Activated CD4-positive, alpha-beta T cell treated with anti-CD3 and anti-CD28 coated beads, Interleukin-10, Interleukin-2, amounts not matched to agents 100 ng/mL and 50 ng/mL, durations not matched to agents 16 hours and 8 hours (primary cell): Measurements from ENCODE around the gene GLYATL3.

ENCODE experiments used
- DNase-seq: peaks from one replicate; pipeline ENCODE4 v3.0.0-alpha.2; 2020

GLYATL3 gene

DNA sequence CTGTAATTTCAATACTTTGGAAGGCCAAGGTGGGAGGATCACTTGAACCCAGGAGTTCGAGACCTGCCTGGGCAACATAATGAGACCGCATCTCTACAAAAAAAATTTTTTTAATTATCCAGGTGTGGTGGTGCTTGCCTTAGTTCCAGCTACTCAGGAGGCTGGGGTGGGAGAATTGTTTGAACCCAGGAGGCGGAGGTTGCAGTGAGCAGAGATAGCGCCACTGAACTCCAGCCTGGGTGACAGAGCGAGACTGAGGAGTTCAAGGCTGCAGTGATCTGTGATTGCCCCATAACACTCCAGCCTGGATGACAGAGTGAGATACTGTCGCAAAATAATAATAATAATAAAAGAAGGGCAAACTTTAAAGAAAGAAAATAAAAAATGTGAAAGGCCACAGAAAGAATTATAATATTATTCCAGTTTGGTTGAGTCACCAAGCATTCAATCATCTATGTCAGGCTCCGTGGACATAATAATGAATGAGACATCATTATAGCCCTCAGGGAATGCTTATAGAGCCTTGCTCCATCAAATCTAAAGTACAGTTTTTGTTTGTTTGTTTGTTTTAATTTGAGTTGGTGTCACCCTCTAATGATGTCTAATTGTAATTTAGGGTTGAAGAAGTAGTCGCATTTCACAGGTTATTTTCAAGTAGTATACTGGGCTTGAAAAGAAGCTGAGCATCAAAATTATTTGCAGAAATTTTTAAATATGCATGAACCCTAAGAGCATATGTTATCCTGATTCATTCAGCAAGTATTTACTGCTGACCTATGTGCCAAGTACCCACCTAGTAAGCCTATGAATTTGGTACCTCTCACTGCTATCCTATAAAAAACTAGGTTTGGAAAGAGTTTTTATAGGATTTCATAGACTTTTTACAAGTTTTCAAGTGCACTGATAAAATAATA is 15.1 kb downstream of the GLYATL3 start:
- DNase-seq, result no peak

DNA sequence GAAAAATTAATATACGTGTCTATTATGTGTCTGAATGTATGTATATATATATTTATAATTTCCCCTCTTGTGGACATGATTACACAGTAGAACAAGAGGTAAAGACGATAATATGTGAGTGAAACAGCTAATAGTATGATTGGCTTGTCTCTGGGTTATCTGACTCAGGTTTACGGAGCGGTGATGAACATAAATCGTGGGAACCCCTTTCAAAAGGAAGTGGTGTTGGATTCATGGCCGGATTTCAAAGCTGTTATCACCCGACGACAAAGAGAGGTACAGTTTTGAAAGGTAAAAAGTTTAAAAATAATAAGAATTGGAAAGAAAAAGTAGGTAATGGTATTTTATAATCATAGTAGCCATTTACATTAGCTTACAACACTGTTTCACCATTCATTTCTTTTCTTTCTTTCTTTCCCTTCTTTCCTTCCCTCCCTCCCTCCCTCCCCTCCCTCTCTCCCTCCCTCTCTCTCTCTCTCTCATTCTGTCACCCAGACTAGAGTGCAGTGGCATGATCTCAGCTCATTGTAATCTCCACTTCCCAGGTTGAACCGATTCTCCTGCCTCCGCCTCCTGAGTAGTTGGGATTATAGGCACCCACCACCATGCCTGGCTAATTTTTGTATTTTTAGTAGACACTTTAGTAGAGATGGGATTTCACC is 15.9 kb downstream of the GLYATL3 start:
- DNase-seq, result no peak

DNA sequence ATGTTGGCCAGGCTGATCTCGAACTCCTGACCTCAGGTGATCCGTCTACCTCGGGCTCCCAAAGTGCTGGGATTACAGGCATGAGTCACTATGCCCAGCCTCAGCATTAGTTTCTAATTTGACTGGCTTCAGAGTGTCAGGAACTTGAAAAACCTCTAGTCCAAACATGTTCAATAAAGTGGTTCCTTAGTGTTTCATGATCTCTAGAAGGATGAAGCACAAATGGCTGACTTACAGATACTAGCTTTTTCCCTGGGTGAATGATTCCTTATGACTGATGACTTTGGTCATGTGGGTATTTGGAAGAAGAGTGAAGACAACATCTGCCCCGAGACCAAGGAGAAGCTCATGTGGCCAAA is 16.4 kb downstream of the GLYATL3 start:
- DNase-seq, result no peak

GRCh38 chr6:49517919-49518318 is 18.2 kb downstream of the GLYATL3 start:
- no peak for DNase-seq

DNA sequence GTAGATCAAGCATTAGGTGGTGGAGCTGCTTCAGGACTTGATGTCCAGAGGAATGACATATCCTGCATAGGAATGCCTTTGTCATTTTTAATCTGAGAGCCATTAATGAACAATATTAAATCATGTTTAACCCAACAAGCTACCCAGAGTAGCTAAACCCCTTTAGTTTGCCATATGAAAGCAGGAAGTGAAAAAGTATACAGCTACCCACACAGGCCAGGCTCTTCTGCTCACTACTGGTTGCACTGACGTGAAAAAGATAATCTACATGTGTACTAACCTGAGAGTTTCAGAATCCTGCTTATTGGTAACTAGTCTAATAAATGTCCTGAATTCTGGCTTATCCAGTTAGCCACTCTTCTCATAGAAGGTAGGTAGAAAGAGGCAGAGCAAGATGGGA is 19.9 kb downstream of the GLYATL3 start:
- no peak for DNase-seq

- no peak for DNase-seq
Observed at GRCh38 chr6:49522710-49523593, 23.2 kb downstream of the GLYATL3 start.

DNA sequence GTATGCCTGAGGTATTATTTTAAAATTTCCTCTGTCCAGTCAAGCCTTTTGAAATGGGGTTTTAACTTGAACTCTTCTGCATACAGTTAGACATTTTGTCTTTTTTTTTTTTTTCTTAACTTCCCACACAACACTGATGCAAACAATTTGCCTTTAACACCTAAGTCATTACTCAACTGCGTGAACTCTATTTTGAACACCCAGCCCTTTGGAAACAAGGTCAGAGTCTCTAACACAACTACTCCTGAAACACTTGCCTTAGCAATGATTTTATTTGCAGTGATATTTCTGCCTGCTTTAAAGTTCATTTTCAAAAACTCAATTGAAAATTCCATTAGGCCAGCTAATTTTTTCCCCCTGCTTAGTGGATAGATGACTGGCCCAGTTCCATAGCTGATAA is 24.2 kb downstream of the GLYATL3 start:
- no peak for DNase-seq

DNA sequence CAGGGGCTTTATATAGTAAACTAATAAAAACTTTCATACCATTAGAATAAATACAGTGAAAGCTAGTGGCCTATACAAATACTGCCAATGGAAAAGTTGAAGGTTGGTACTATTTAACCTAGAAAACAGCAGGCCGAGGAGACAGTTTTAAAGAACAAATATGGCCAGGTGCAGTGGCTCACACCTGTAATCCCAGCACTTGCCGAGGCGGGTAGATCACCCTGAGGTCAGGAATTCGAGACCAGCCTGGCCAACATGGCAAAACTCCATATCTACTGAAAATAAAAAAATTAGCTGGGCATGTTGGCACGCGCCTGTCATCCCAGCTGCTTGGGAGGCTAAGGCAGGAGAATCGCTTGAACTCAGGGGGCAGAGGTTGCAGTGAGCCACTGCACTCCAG is 24.8 kb downstream of the GLYATL3 start:
- no peak for DNase-seq

DNA sequence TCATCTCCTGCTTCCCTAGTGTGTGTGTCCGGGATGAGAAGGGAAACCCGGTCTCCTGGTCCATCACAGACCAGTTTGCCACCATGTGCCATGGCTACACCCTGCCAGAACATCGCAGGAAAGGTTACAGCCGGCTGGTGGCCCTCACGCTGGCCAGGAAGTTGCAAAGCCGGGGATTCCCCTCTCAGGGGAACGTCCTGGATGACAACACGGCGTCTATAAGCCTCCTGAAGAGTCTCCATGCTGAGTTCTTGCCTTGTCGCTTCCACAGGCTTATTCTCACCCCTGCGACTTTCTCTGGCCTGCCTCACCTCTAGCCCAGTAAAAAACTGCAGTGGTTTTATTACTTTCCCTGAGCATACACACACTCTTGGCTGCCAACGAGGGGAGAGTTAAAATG is 26.9 kb downstream of the GLYATL3 start:
- DNase-seq, result no peak

DNA sequence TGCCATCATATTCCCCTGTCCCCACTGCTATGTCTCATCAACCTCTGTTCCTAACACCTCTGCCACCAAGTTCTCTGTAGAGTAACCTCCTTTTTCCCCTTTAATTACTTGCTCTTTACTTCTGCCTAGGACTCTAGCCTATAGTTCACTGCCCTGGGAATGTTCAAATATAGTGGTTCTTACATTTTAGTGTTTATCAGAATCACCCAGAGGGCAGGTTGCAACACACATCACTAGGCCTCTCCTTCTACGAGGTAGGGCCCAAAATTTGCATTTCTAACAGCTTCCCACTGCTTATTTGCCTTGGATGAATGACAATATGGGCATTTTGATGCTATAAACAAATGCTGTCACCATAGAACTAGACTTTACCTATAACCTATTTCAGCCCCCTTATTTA is 27.6 kb downstream of the GLYATL3 start:
- no peak for DNase-seq

DNA sequence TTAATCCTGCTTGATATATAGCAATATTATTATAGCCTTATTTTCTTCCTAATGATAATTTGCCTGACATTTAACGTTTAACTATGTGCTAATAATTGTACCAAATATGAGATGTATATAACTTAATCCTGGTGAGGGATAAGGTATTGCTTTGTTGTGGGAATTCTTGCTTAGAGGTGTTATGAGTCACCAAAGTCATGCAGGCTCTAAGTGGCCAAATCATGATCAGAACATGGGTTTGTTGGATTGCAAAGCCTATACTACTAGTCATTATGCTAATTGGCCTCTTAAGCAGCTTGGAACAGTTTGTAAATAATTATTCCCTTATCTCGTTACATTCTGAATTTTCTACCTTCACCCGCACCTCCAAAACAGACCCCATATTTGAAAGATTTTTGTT is 28.8 kb downstream of the GLYATL3 start:
- DNase-seq, result no peak

- no peak for DNase-seq
Observed at GRCh38 chr6:49530141-49530776, 30.5 kb downstream of the GLYATL3 start.

- peak; percentile 49 for DNase-seq
Observed at GRCh38 chr6:49531774-49532569, 32.2 kb downstream of the GLYATL3 start.

- no peak for DNase-seq
Observed at GRCh38 chr6:49535795-49536194, 36.1 kb downstream of the GLYATL3 start.

- DNase-seq, result no peak
Observed at GRCh38 chr6:49539102-49539501, 39.4 kb downstream of the GLYATL3 start.

DNA sequence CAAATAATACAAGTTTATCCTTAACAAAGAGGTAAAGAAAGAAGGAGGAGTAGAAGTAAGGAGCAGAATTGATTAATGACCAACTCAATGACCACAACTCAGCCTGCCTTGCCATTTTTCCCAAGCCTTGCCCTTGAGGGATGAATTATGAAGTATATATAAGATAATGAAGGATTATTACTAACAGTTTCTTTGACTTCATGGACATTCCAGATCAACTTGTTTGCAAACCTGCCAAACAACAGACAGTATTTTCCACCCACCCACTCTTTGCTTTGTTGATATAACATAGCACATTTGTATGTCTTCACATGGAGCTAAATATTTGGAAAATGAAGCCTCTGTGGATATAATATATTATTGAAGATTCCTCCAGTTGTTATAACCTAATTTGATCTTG is 40.9 kb downstream of the GLYATL3 start:
- DNase-seq, result no peak

GRCh38 chr6:49541210-49541724 is 41.5 kb downstream of the GLYATL3 start:
- no peak for DNase-seq

DNA sequence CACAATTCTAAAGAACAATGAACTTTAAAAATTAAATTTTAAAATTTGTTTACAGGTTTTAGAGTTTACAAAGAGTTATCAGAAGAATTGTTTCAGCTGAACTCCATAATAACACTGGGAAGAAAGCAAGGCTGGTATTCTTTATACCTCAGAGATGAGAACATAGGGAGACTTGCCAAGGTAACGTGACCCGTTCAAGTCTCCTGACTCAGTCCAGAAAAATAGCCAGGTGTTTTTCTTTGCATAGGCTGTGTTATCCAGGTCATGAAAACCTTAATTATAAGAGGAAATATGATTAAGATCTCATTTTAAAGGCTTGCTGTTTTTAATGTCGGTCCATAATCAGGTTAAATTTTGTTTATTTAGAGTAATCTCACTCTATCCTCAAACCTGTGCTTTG is 42.2 kb downstream of the GLYATL3 start:
- no peak for DNase-seq

GRCh38 chr6:49543087-49543858 is 43.5 kb downstream of the GLYATL3 start:
- DNase-seq, result no peak

DNA sequence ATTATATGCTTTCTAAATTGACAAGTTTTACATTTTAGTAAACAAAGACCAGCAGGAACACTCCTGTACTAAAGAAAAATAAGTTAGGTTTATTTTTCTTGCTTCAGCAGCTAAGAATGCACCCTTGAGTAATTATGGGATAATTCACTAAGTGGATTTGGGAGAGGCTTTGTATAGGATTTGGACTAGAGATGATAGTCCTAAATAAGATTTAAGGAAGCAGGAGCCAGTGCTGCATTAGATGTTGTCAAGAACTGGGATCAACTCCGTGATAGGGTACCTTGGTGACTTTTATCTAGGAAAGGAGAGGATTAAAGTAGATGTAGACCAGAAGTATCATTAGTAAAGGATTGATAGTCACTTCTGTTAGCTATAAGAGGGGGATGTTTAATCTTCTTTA is 46.6 kb downstream of the GLYATL3 start:
- no peak for DNase-seq
